Prostate gland (tissue), 2 donors: ENCODE measurements around the gene FERMT1. TPM values are rescaled to one million over a fixed set of nuclear protein-coding genes. Genes with fewer than 3 reads are reported as not detected.
"Not testable (repeated sequence)": the region's sequence is repeated elsewhere in the genome, so short reads cannot be mapped to it uniquely, and the experiment has no call there.

Source experiments
- DNase-seq: peaks from one replicate; pipeline ENCODE4 v3.0.0-alpha.2; 2019; ENCODE audit warnings: low spot score
- H3K27ac ChIP-seq, 2 donors: fragments of 200-600 bp; sonication (generic); 2 replicates each; pipeline ENCODE4 v1.5.1; 2017 to 2019
- H3K27me3 ChIP-seq: fragments of 200-600 bp; sonication (generic); replicated peaks from 2 replicates; pipeline ENCODE4 v1.5.1; 2019; ENCODE audit not compliant: insufficient read depth
- H3K36me3 ChIP-seq, 2 donors: fragments of 200-600 bp; sonication (generic); 1 replicate in 1 of 2; 2 replicates in 1 of 2; pipeline versions ENCODE4 v1.5.1 to v1.8.1; 2017 to 2019
- H3K4me1 ChIP-seq: fragments of 200-600 bp; sonication (generic); replicated peaks from 2 replicates; pipeline ENCODE4 v1.5.1; 2019
- H3K4me3 ChIP-seq, 2 donors: fragments of 200-600 bp; sonication (generic); 2 replicates each; pipeline ENCODE4 v1.5.1; 2017 to 2019
- H3K9me3 ChIP-seq: fragments of 200-600 bp; sonication (generic); 2 replicates; pipeline ENCODE4 v1.5.1; 2017
- CTCF ChIP-seq, 4 experiments: fragments of 200-600 bp in 2 of 4; fragments of 450-650 bp in 2 of 4; sonication (generic) in 2 of 4; IDR thresholded peaks; 1 replicate in 3 of 4; 2 replicates in 1 of 4; pipeline ENCODE4 v1.5.1; 2016 to 2019; ENCODE audit warnings: antibody characterized with exemption in 4 of 4, mild to moderate bottlenecking in 2 of 4, moderate library complexity in 2 of 4
- POLR2A ChIP-seq: fragments of 450-650 bp; IDR thresholded peaks from one replicate; pipeline ENCODE4 v1.6.1; 2016; ENCODE audit warnings: antibody characterized with exemption, mild to moderate bottlenecking
- POLR2AphosphoS5 ChIP-seq: sonication (generic); formaldehyde crosslinking; IDR thresholded peaks from one replicate; pipeline ENCODE4 v1.6.1; 2017; ENCODE audit warnings: antibody characterized with exemption
- WGBS: methylation state at CpG from one replicate; pipeline ENCODE4 v1.1.5; 2018; 5-methylcytosine and 5-hydroxymethylcytosine counted together
- intact Hi-C: fragments of 100-400 bp; cut with DNase I; formaldehyde crosslinking; loops from one replicate; pipeline ENCODE4 v1.14.2; 2022
- total RNA-seq, 2 donors: library from RNA; depleted of rRNA; stranded (reverse); fragments of >200 nt; gene quantifications; one replicate each; pipeline ENCODE4 v1.1.0, GENCODE V29; 2016

Gene FERMT1
- total RNA-seq, 2 donors from 2014 or later, result 9.0 to 14.0 TPM

GRCh38 chr20:6113951-6114350 lies 8.9 kb downstream of the FERMT1 start:
- WGBS, result 91% methylated on average over 3 of the region's 3 CpGs

GRCh38 chr20:6112965-6113364 lies 9.9 kb downstream of the FERMT1 start:
- intact Hi-C loops, H3K27me3 ChIP-seq, H3K4me3 ChIP-seq, H3K27ac ChIP-seq, H3K4me1 ChIP-seq, DNase-seq, H3K9me3 ChIP-seq, H3K36me3 ChIP-seq: not testable (repeated sequence)
- WGBS, result 96% methylated on average over 2 of the region's 2 CpGs

More at GRCh38 chr20:6113951-6114350, 8.9 kb downstream of the FERMT1 start:
- intact Hi-C loops, result no loop called here
- H3K4me1 ChIP-seq, result no peaks in the 10 kb centered on the region
- no peak for TF ChIP-seq POLR2A
- TF ChIP-seq CTCF (IDR thresholded peaks at IDR 0.05), result no peak
- no peak for TF ChIP-seq POLR2AphosphoS5
- no peak for DNase-seq
- no peaks in the 10 kb centered on the region for H3K36me3 ChIP-seq
- no peaks in the 10 kb centered on the region for H3K27me3 ChIP-seq
- no peak overlapping the region for H3K27ac ChIP-seq
- H3K9me3 ChIP-seq, result no peaks in the 10 kb centered on the region
- H3K4me3 ChIP-seq, result no peak overlapping the region

GRCh38 chr20:6108330-6108729 lies 14.5 kb downstream of the FERMT1 start:
- Histone ChIP-seq H3K36me3 (no peaks in the 10 kb centered on the region), H3K4me1 (no peaks in the 10 kb centered on the region), H3K27me3 (no peaks in the 10 kb centered on the region), H3K27ac (no peak overlapping the region), H3K9me3 (no peaks in the 10 kb centered on the region), H3K4me3 (no peak overlapping the region)
- WGBS, result 84% methylated on average over 3 of the region's 3 CpGs
- TF ChIP-seq CTCF (IDR thresholded peaks at IDR 0.05) (no peak), POLR2AphosphoS5 (no peak), POLR2A (no peak)
- intact Hi-C loops, result no loop called here
- DNase-seq, result no peak

- intact Hi-C loops, result no loop called here
- no peak for TF ChIP-seq POLR2AphosphoS5
- TF ChIP-seq CTCF (IDR thresholded peaks at IDR 0.05), result no peak
- no peak for TF ChIP-seq POLR2A
- Histone ChIP-seq H3K36me3 (no peaks in the 10 kb centered on the region), H3K27me3 (no peaks in the 10 kb centered on the region), H3K9me3 (no peaks in the 10 kb centered on the region), H3K27ac (no peak overlapping the region), H3K4me1 (peaks cover 4% of the 10 kb centered on the region), H3K4me3 (no peak overlapping the region)
- DNase-seq, result no peak
- WGBS, result 88% methylated on average over 7 of the region's 7 CpGs
These were observed 18.2 kb downstream of the FERMT1 start for GRCh38 chr20:6104493-6105188.

GRCh38 chr20:6103301-6103700 lies 19.5 kb downstream of the FERMT1 start:
- Histone ChIP-seq H3K9me3 (no peaks in the 10 kb centered on the region), H3K36me3 (no peaks in the 10 kb centered on the region), H3K27ac (no peak overlapping the region), H3K4me3 (no peak overlapping the region), H3K27me3 (no peaks in the 10 kb centered on the region), H3K4me1 (peaks cover 4% of the 10 kb centered on the region)
- TF ChIP-seq CTCF (IDR thresholded peaks at IDR 0.05) (no peak), POLR2AphosphoS5 (no peak), POLR2A (no peak)
- no peak for DNase-seq
- intact Hi-C loops, result no loop called here
- 91% methylated on average over 1 of the region's 1 CpG for WGBS
